Camera-type eye (tissue), 1 donor: ENCODE data around the gene ERMARD. TPM values are rescaled to one million over a fixed set of nuclear protein-coding genes. Genes with fewer than 3 reads are reported as not detected.

Experiments used
- total RNA-seq: library from RNA; depleted of rRNA; stranded (reverse); fragments of >200 nt; gene quantifications from one replicate; pipeline ENCODE4 v1.2.3, GENCODE V29; 2014

The ERMARD gene
- total RNA-seq = 35.5 TPM

GRCh38 chr6:169751242-169752073, at the start of gene ERMARD, which contains the start of gene DYNLT2:
TSS of gene ERMARD (plus strand) at chr6:169751622. CDS start at chr6:169751658, 36 bp downstream.
TSS of gene DYNLT2 (minus strand) at chr6:169751572. CDS start at chr6:169751458, 114 bp downstream.

GRCh38 chr6:169701954-169702839, 49.2 kb upstream of the ERMARD start, which contains the start of the genes C6orf120 and WDR27:
TSS of gene C6orf120 (plus strand) at chr6:169702126. CDS start at chr6:169702460, 334 bp downstream.
TSS of gene WDR27 (minus strand) at chr6:169702029. CDS start at chr6:169689005, 13,024 bp downstream.

GRCh38 chr6:169724494-169725124, 26.8 kb upstream of the ERMARD start, which contains the start of gene PHF10:
TSS of gene PHF10 (minus strand) at chr6:169724500. CDS start at chr6:169723931, 569 bp downstream.

Other genes with a start within 250 kb of the ERMARD start
- 70.3 TPM for gene WDR27, start 49.6 kb upstream of the ERMARD start, total RNA-seq
- gene C6orf120, start 49.5 kb upstream of the ERMARD start, total RNA-seq = 39.0 TPM
- gene PHF10, start 27.1 kb upstream of the ERMARD start, total RNA-seq = 107 TPM
- gene DYNLT2, start 50 bp upstream of the ERMARD start, total RNA-seq = 6.4 TPM